Measurements from ENCODE around the gene DAD1.
"Not testable (repeated sequence)": the region's sequence is repeated elsewhere in the genome, so short reads cannot be mapped to it uniquely, and the experiment has no call there.

Gene DAD1

DNA sequence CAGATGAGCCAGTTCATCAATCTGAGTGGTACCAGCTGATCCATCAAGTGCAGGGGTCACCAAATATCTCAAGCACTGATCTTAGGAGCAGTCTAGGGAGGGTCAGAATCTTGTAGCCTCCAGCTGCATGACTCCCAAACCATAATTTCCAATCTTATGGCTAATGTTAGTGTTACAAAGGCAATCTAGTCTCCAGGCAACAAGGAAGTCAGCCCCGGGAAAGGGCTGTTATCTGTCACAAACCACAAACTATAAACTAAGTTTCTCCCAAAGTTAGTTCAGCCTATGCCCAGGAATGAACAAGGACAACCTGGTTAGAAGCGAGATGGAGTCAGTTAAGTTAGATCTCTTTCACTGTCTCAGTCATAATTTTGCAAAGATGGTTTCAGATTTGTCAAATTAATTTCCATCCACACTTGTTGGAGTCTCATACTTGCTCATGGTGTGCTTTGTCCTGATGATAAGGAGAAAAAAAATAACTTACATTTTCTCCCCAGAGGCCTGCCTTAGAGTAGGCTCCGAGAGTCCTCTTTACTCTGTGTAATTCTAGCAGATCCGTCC lies 5.2 kb upstream of the DAD1 start:
- DNase-seq (ENCODE audit: low read depth), result no peak
- TF ChIP-seq, protein P1, sequence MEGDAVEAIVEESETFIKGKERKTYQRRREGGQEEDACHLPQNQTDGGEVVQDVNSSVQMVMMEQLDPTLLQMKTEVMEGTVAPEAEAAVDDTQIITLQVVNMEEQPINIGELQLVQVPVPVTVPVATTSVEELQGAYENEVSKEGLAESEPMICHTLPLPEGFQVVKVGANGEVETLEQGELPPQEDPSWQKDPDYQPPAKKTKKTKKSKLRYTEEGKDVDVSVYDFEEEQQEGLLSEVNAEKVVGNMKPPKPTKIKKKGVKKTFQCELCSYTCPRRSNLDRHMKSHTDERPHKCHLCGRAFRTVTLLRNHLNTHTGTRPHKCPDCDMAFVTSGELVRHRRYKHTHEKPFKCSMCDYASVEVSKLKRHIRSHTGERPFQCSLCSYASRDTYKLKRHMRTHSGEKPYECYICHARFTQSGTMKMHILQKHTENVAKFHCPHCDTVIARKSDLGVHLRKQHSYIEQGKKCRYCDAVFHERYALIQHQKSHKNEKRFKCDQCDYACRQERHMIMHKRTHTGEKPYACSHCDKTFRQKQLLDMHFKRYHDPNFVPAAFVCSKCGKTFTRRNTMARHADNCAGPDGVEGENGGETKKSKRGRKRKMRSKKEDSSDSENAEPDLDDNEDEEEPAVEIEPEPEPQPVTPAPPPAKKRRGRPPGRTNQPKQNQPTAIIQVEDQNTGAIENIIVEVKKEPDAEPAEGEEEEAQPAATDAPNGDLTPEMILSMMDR (conservative IDR thresholded peaks at IDR 0.05; ENCODE audit: control insufficient read depth, insufficient read depth, low read depth, low read length), result no peak
- no peak overlapping the region for H3K4me3 ChIP-seq (ENCODE audit: control insufficient read depth, low read depth, low read length)

DNA sequence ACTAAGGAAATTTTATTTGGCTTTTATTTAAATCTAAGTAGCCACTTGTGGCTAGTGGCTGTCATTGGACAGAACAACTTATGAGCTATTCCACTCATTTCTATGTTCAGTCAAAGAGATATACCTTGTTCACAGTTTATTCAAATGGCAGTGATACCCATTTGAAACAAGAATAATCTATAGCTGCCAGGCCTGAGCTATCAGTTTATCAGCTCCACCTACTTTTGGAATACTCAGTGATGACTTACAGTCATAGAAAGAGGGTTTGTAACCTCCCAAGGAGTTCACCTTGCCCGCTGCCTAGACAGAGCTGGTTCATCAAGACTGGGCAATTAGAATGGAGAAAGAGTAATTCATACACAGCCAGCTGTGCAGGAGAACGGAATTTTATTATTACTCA lies 4.6 kb upstream of the DAD1 start:
- no peak overlapping the region for H3K4me3 ChIP-seq (ENCODE audit: control insufficient read depth, low read depth, low read length)
- no peak for DNase-seq (ENCODE audit: low read depth)
- TF ChIP-seq, protein P1 (conservative IDR thresholded peaks at IDR 0.05; ENCODE audit: control insufficient read depth, insufficient read depth, low read depth, low read length), result no peak

- H3K4me3 ChIP-seq (ENCODE audit: control insufficient read depth, low read depth, low read length), result no peak overlapping the region
- DNase-seq (ENCODE audit: low read depth), result no peak
- TF ChIP-seq, protein P1 (conservative IDR thresholded peaks at IDR 0.05; ENCODE audit: control insufficient read depth, insufficient read depth, low read depth, low read length), result no peak
Measured at GRCh38 chr14:22593189-22593588, 4.2 kb upstream of the DAD1 start.

DNA sequence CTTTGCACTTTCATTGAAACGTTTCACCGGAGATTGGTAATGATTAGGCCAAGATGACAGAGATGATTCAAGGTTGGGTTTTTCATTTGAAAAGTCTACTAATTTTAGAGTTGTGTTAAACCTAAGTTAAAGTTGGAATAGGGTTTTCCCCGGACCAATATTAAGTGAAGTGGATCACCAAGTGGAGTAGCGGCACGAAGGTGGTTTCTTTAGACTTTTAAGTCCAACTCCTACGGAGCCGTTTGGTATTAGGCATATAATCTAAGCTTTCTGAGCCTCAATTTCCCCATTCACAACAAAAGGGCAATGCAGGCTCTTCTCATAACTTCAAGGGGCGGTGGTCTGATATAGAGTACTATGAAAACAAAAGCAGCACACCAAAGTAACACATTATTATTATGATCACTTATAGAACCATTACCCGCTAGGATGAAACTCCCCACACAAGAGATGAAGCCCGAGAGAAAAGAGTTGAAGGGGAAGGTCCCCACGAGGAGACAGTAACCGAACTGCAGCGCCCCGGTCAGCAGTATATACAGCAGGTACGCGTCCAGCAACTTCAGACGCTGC lies 413 bp downstream of the DAD1 start:
- no peak for DNase-seq (ENCODE audit: low read depth)
- peak overlapping the region; percentile 100 for H3K4me3 ChIP-seq (ENCODE audit: control insufficient read depth, low read depth, low read length)
- TF ChIP-seq, protein P1 (conservative IDR thresholded peaks at IDR 0.05; ENCODE audit: control insufficient read depth, insufficient read depth, low read depth, low read length), result no peak

- not testable (repeated sequence) for DNase-seq (ENCODE audit: low read depth)
- H3K4me3 ChIP-seq (ENCODE audit: control insufficient read depth, low read depth, low read length), result peak overlapping the region; percentile 100
Measured at GRCh38 chr14:22587677-22588422, 1.2 kb downstream of the DAD1 start.

DNA sequence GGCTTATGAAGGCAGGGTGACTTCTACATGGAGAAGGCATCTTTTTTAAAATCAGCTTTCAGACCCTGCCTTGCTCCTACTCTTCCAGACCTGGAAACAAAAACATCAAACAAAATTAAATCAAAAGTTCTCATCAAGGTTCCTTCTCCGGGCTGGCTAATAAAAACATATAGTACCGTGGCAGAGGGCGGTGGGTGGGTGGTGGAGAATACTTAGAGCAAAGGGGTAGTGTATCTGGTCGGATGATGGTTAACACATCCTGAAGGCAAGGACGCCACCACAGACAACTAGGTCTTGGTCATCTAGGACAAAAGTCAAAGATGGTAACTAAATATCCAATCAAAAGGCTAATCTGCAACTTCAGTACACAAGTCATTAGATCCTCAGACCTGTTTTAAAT lies 1.8 kb downstream of the DAD1 start:
- TF ChIP-seq, protein P1 (conservative IDR thresholded peaks at IDR 0.05; ENCODE audit: control insufficient read depth, insufficient read depth, low read depth, low read length), result no peak
- no peak overlapping the region for H3K4me3 ChIP-seq (ENCODE audit: control insufficient read depth, low read depth, low read length)
- DNase-seq (ENCODE audit: low read depth), result no peak

GRCh38 chr14:22583994-22584393 lies 5.0 kb downstream of the DAD1 start:
- H3K4me3 ChIP-seq (ENCODE audit: control insufficient read depth, low read depth, low read length), result no peak overlapping the region
- TF ChIP-seq, protein P1 (conservative IDR thresholded peaks at IDR 0.05; ENCODE audit: control insufficient read depth, insufficient read depth, low read depth, low read length), result no peak
- no peak for DNase-seq (ENCODE audit: low read depth)
